ENCODE data around the gene PDF.
"Not testable (repeated sequence)": the region's sequence is repeated elsewhere in the genome, so short reads cannot be mapped to it uniquely, and the experiment has no call there.

The PDF gene, protein sequence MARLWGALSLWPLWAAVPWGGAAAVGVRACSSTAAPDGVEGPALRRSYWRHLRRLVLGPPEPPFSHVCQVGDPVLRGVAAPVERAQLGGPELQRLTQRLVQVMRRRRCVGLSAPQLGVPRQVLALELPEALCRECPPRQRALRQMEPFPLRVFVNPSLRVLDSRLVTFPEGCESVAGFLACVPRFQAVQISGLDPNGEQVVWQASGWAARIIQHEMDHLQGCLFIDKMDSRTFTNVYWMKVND

DNA sequence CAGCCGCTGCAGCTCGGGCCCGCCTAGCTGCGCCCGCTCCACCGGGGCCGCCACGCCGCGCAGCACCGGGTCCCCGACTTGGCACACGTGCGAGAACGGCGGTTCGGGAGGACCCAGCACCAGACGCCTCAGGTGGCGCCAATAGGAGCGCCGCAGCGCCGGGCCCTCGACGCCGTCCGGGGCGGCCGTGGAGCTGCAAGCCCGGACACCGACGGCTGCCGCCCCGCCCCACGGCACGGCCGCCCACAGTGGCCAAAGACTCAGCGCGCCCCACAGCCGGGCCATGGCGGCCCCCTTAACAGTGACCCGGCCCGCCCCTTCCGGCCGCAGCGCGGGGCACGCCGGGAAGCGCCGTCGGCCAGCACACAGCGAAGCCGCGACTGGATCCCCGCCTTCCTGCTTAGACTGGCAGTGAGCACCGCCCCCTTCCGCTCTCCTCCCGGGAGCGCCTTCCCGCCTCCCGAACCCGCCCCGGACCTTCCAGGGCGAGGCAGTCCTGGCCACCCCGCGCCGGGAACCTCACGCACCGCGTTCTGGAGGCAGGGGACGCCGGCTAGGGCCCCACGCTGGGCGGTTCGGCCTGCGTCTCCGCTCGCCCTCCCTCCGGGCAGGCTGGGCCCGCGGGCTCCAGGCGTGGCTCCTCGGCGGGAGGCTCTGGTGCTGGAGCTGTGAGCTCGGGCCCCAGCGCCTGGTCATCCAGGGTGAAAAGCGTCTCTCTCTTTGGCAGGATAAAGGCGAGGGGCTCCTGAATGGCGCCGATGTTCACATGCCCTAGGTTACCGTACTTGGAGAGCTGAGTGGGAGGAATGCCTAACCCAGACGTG lies at the start of gene PDF:
Gene PDF, minus strand, starts transcription at position 303 of the 824 bp plus-strand sequence. Its CDS starts 18 bp downstream, at position 285.
- peak; percentile 81 for DNase-seq

DNA sequence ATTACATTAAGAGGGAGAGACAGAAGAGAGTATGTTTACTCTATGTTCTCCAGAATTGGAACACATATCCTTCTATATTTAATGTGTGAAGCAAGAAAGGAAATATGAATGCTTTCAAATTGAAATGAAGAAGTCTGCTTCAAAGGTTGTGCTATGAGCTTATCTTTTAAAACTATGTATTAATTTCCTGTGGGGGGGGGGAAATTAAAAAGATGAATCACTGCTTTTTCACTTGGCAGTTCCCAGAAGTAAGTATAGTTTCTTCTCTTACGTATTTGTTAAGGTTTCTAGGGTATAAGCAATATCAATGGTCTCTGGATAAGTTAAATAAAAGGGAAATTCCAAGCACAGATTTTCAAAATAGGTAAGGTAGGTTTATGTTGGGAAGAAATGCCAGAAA lies 48.4 kb upstream of the PDF start:
- no peak for DNase-seq

DNA sequence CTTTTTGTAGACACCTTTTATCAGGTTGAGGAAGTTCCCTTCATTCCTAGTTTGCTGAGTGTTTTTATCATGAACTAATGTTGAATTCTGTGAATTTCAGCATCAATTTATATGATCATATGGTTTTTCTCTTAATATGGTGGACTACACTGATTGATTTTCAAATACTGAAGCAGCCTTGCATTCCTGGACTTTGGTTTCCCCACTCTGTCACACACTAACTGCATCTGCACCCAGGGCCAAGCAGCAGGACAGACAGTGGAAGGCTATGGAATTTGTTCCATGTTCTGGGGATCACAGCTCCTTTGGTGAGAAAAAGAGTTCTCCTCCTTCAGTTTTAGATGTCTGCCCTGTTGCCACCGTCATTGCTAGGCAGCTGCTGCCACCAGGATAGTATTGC lies 47.6 kb upstream of the PDF start:
- no peak for DNase-seq

DNA sequence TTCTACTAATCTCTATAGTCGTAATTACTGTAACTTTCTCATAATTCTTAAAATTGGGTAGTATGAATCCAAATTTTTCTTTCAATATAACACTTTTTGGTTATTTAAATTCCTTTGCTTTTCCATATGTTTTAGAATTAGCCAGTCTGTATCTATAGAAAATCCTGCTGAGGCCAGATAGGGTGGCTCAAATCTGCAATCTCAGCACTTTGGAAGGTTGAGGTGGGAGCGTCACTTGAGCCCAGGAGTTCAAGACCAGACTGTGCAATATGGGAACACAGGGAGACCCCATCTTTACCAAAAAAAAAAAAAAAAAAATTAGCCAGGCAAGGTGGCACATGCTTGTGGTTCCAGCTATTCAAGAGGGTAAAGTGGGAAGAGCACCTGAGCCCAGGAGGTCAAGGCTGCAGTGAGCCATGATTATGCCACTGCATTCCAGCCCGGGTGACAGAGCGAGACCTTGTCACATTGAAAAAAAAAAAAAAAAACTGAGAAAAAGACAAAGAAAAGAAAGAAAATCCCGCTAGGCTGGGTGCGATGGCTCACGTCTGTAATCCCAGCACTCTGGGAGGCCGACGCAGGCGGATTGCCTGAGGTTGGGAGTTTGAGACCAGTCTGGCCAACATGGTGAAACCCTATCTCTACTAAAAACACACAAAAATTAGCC lies 46.1 kb upstream of the PDF start:
- no peak for DNase-seq

DNA sequence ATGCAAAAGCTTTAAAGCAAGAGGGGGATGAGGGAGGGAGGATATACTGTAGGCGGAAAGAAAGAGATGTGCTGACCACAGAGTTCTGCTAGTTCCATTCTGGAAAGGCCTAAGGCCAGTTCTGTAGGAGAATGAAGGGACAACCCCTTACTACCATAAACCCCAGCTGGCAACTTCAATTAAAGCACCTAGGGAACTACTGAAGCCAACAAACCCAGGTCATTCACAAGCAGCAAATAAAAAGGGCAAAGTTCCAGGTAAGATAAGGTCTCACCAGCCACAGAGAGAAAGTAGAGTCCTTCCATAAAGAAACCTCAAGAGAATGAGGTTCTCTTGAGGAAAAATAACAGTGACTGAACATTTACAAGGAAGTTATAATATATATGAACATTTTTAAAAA lies 42.6 kb upstream of the PDF start:
- no peak for DNase-seq

DNA sequence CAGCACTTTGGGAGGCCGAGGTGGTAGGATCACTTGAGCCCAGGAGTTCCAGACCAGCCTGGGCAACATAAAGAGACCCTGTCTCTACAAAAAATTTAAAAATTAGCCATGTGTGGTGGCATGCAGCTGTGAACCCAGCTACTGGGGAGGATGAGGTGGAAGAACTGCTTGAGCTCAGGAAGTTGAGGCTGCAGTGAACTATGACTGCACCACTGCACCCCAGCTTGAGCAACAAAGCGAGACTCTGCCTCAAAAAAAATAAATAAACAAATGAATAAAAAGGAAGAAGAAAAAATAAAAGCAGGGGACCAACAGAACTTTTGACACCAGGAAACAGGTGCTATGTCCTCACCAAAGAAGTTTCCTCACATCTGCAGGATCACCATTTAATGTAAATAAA lies 41.2 kb upstream of the PDF start:
- DNase-seq, result no peak

DNA sequence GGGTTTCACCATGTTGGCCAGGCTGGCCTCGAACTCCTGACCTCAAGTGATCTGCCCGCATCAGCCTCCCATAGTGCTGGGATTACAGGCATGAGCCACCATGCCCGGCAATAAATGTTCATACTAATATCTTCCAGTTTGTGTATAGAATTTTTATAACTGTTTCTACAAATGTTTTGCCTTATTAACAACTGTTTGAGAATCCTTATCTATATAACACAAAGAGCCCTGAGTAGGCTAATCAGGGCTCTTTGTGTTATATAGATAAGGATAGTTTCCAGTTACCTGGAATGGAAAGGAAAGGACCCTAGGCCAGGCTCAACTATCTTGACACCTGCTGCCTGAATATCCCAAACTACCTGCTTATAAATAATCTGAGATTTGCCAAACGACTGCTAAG lies 38.5 kb upstream of the PDF start:
- no peak for DNase-seq

DNA sequence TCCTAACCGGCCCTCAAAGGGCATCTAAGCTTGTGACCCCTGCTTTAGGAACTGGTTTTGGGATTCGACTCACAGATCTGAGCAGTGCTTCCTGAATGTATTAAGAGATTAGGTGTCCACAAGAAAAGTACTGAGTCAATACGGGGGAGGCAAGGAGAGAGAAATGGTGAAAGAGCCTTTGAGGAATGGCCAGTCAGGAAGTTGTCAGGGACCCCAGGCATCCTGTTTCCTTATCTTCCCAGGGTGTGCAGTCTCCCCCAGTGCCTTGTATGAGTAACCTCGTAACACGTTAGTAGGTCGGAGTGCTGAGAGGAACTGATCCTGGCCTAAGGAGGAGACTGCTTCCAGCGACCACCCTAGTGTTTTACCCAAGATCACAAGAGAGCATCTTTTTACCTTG lies 37.6 kb upstream of the PDF start:
- no peak for DNase-seq

DNA sequence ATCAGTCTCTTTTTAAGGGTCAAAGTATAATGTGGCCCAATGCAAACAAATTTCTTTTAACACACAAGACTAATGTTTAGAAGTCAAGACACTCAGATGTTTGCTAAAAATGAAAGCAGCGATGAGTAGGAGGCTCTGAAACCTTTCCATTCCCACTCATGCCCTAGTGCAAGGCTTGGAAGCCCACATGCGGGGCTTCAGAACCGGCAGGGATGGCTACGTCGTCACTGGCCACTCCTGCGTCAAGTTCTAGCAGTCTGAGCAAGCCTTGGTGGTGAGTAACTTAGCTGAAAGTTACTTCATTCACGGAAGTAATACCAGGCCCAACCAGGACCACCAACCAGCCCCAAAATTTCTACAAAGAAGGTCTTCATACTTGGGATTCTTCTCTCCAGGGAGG lies 36.0 kb upstream of the PDF start:
- DNase-seq, result peak; percentile 32

DNA sequence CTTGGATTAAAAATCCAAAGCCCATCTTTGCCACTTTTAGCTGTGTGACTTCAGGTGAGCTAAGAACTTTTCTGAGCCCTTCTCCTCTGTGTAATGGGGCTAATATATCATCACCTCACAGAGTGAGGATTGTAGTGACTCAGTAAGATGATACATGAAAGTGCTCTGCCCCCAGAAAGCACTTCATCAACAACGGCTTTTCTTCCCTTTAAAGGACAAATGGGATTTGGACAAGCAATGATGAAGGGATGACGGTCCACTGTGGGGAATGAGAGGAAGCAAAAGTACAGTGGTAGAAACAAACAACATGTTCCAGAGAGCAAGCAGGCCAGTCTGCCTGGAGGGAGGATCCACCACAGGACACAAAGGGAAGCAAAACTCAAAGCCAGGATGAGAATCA lies 35.5 kb upstream of the PDF start:
- DNase-seq, result no peak

DNA sequence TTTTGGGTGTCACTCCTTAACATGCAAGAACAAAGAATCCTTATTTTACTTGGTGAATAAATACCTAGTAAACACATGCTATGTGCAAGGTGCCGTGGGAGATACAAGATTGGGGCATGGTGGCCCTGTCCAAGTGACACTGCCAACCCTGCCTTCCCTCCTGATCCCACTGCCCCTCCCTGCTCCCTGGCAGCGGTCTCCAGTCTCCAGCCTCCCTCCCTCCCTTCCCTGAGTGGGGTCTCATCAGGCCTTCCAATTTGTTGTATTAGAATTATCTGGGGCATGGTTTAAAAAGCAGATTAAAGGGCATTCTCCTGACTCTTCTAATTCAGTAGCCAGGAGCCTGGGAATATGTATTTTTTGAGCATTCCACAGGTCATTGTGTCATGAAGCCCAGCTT lies 33.7 kb upstream of the PDF start:
- no peak for DNase-seq

DNA sequence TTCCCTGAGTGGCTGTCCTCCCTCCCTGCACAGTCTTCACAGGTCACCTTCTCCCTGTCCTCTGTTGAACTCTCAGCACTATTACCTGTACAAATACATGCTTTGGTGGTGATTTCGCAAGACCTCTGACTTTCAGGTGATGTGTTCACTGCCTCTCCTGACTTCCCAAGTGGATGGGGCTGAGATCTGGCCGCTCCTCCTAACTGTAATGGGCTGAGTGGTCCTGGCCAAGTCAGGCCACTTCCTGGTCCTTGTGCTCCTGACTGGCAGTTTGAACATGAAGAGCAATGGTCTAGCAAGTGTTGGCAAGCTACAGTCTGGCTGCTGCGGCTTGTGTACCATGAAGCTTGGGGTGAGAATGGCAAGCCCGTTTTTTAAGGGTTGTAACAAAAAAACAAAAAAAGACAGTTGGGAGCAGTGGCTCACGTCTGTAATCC lies 32.9 kb upstream of the PDF start:
- DNase-seq, result no peak

DNA sequence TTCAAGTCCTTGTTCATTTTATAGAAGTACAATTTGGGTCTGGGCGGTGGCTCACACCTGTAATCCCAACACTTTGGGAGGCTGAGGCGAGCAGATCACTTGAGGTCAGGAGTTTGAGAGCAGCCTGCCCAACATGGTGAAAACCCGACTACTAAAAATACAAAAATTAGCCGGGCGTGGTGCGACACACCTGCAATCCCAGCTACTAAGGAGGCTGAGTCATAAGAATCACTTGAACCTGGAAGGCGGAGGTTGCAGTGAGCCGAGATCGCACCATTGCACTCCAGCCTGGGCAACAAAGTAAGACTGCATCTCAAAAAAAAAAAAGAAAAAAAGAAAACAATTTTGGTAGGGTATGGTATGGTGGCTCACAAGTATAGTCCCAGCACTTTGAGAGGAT lies 29.7 kb upstream of the PDF start:
- not testable (repeated sequence) for DNase-seq

DNA sequence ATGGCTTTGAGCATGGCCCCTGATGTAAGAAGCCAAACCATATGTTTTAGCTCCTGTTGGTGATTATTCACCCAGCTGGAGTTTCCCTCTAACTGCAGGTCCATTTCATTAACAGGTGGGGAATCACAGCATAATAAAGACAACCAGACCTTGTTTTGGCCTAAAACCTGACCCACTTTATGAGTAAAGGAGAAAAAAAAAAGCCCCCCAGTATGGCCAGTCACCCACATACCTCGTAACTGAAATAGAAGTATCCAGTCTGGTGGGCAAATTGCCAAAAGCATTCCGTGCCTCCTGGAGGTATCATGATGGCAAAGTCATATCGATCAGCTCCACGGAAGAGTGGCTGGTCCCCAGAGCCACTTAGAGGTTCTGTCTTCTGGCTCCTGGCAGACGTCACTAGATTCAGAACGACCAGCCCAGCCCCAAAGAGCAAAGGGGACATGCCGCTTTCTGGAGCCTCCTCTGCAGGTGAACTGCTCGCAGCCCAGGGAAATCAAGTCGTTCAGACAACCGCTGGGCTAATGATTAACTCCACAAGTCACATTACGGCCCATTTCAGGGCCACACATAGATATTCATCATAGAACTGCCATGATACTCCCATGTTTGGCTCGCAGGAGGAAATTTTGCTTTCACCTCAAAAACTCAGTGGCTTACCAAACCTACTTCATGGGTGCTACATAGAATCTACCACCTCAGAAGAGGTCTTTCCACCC lies 21.1 kb upstream of the PDF start, which contains the start of gene TMED6:
Gene TMED6, minus strand, starts transcription at position 478 of the 719 bp plus-strand sequence. Its CDS starts 33 bp downstream, at position 445.
- no peak for DNase-seq

DNA sequence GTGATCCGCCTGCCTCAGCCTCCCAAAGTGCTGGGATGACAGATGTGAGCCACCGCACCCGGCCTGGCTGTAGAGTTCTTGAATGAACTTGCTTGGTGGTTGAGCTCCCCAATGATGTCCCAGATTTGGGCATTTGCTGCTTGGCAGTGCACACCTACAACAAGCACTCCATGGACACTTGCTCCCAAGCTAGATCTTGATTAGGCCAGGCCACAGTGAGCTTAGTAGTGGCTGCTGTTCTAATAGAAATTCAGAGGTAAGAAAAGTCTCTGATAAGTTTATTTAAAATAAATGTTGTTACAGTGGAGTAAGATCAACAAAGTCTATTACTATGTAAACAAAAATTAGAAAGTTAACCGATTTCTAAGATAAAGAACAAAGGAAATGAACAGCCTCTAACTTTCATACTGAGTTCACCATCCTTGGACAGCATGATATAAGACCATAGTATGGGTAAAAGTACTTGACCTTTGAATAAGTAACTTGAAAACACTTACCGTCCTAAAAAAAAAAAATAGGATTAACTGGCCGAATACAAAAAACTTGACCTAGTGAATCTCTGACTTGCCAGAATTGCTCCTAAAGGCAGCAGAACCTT lies 20.2 kb upstream of the PDF start:
- DNase-seq, result no peak

DNA sequence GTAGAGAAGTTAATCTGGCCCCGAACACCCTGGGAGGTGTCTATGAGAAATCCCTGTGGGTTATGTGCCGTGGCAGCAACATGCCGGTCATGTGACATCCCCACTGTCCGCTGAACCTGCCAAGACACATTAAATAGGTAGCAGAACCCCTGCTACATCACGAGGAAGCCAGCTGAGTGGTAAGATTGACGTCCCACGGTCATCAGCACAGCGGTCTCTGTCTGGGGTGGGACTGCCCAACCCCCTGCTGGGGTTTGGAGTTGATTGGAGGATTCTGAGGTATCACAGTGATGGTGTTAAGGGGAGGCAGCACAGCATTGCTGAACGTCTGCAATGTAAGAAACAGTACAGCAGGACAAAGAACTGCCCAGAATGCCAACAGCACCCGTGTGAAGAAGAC lies 19.1 kb upstream of the PDF start:
- DNase-seq, result no peak

DNA sequence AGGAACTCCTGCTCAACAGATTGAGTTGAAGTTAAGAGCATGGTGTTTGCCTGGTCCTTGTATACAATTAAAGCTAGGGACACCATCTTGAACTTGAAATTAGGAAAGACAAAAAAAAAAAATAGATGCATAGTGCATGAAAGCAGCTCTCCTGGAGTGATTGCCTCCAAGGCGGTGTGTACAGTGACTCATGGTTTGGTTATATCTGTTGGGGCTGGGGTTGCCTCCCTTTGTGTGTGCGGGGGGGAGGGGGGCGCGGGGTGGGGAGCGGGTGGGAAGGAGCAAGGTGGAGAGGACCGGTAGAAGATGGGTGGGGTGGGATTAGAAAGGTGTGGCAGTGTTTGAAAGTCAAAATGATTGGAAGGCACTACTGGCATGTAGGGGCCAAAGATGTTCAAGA lies 17.8 kb upstream of the PDF start:
- no peak for DNase-seq

DNA sequence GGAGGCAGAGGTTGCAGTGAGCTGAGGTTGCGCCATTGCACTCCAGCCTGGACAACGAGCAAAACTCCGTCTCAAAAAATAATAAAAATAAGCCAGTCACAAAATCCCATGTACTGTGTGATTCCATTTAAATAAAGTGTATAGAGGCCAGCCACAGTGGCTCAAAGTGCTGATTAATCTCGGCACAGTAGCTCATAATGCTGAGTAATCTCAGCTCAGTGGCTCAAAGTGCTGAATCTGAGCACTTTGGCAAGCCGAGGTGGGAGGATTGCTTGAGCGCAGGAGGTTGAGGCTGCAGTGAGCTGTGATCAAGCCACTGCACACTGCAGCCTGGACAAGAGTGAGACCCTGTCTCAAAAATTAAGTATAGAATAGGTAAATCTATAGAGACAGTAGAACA lies 16.3 kb upstream of the PDF start:
- no peak for DNase-seq

DNA sequence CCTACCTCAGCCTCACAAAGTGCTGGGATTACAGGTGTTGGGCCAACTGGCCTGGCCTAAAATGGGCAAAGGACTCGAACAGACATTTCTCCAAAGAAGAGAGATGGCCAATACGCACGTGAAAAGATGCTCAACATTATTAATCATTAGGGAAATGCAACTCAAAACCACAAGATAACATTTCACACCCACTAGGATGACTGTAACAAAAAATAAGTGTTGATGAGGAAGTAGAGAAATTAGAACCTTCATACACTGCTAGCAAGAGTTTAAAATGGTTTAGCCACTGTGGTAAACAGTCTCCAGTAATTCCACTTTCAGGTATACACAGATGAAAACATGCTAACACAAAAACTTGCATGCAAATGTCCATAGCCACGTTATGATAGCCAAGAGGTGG lies 15.5 kb upstream of the PDF start:
- no peak for DNase-seq

DNA sequence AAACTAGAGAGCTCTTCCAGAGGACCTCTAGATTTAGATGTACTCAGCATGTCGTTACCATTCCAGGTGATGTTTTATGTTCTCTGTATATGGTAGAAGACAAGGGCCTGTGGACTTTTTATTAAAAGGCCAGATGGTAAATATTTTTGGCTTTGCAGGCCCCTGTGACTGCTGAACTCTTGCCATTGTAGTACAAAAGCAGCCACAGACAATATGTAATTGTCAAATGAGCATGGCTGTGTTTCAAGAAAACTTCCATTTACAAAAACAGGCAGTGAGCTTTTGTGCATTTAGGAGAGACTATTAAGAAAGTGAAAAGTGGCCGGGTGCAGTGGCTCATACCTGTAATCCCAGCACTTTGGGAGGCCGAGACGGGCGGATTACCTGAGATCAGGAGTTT lies 13.8 kb upstream of the PDF start:
- no peak for DNase-seq

DNA sequence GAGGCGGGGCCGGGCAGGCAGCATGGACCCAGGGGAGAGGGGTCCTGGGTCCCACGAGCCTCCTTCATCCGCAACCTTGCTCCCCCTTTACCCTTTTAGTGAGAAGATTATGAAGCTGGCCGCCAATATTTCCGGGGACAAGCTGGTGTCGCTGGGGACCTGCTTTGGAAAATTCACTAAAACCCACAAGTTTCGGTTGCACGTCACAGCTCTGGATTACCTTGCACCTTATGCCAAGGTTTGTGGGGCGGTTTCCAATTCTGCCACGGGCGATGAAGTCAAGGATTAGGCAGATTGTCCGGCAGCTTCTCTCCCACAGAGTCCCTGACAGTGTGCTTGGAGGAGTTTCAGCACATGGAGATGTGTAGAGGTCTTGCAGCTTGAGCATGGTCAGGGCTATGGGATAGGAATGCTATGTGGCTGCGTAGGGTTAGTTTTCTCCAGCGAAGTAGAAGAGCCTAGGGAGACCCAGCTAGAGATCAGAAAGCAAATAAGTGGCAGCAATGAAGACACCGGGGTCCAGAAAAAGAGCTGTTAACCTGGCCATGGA lies 9.8 kb upstream of the PDF start:
- peak; percentile 22 for DNase-seq

DNA sequence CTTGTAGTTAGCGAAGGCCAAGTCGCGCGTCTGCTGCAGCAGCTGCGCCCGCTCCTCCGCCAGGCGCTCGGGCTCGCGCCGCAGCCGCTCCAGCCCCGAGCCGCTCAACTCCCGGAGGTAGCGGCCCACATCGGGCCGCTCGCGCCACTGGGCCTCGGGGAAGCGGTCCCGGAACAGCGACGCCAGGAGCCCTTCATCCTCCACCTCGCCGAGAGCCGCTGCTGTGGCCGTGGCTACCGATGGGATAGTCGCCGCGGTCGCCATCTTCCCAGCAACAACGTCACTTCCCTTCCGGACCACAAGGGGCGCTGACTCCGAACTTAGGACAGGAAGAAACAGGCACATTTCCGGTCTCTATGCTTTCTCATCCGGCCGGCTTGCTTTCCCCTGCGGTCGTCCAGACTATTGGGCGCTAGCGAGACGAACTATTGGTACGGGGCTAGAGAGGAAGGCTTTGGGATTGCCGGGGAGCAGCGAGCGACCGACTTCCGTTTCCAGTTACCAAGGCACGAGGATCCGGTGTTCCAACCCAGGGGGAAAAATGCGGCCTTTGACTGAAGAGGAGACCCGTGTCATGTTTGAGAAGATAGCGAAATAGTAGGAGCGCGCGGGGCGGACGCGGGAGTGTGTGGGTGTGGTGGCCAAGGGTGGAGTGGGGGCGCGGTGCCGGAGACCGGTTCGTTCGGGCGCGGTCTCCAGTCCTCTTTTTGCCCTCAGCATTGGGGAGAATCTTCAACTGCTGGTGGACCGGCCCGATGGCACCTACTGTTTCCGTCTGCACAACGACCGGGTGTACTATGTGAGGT lies 9.1 kb upstream of the PDF start, which contains the start of the genes COG8 and NIP7:
Gene COG8, minus strand, starts transcription at position 276 of the 806 bp plus-strand sequence. Its CDS starts 12 bp downstream, at position 264.
Gene NIP7, plus strand, starts transcription at position 484 of the 806 bp plus-strand sequence. Its CDS starts 58 bp downstream, at position 542.
- DNase-seq, result peak; percentile 94

Data from stimulated activated CD4-positive, alpha-beta T cell treated with anti-CD3 and anti-CD28 coated beads, Interleukin-1b, Interleukin-23, amount 100 ng/mL, for 48 hours (primary cell).